DMS 273 (cell line): ENCODE measurements around the gene TBRG1.
A peak's percentile ranks its signal among the peaks of the same experiment; 100 is the strongest.

Experiments
- DNase-seq: peaks from one replicate; lab custom pipeline; 2025; ENCODE audit not compliant: unreplicated experiment; lab: John Stamatoyannopoulos, UW

The TBRG1 gene

GRCh38 chr11:124612567-124613246, 10.0 kb upstream of the TBRG1 start:
- DNase-seq, result no peak

- no peak for DNase-seq
Measured at GRCh38 chr11:124618863-124619262, 3.8 kb upstream of the TBRG1 start.

- no peak for DNase-seq
Measured at GRCh38 chr11:124623861-124624525, 1.3 kb downstream of the TBRG1 start.

- DNase-seq, result no peak
Measured at GRCh38 chr11:124625504-124626168, 3.0 kb downstream of the TBRG1 start.

- no peak for DNase-seq
Measured at GRCh38 chr11:124627546-124627945, 4.9 kb downstream of the TBRG1 start.

- DNase-seq, result no peak
Measured at GRCh38 chr11:124629961-124630360, 7.3 kb downstream of the TBRG1 start.

GRCh38 chr11:124633355-124633754, 10.7 kb downstream of the TBRG1 start:
- peak; percentile 7 for DNase-seq

GRCh38 chr11:124635932-124636331, 13.3 kb downstream of the TBRG1 start:
- DNase-seq, result no peak

- no peak for DNase-seq
Measured at GRCh38 chr11:124638500-124638899, 15.8 kb downstream of the TBRG1 start.

GRCh38 chr11:124639186-124639585, 16.5 kb downstream of the TBRG1 start:
- no peak for DNase-seq

- no peak for DNase-seq
Measured at GRCh38 chr11:124640666-124641065, 18.0 kb downstream of the TBRG1 start.

- no peak for DNase-seq
Measured at GRCh38 chr11:124642628-124643027, 20.0 kb downstream of the TBRG1 start.

GRCh38 chr11:124643042-124643604, 20.5 kb downstream of the TBRG1 start:
- no peak for DNase-seq

- no peak for DNase-seq
Measured at GRCh38 chr11:124643605-124644425, 21.2 kb downstream of the TBRG1 start.

GRCh38 chr11:124644426-124645280, 22.0 kb downstream of the TBRG1 start:
- peak; percentile 78 for DNase-seq

- DNase-seq, result no peak
Measured at GRCh38 chr11:124646148-124646547, 23.5 kb downstream of the TBRG1 start.

GRCh38 chr11:124648610-124649009, 25.9 kb downstream of the TBRG1 start:
- DNase-seq, result no peak

- peak; percentile 82 for DNase-seq
Measured at GRCh38 chr11:124656774-124657630, 34.3 kb downstream of the TBRG1 start.

- DNase-seq, result peak; percentile 55
Measured at GRCh38 chr11:124657904-124658303, 35.2 kb downstream of the TBRG1 start.
